GM12892 (cell line): ENCODE data around the gene EFHD2.

Experiments used
- DNase-seq: peaks from one replicate; pipeline ENCODE4 v3.0.0; 2011; ENCODE audit not compliant: insufficient read length
- FAIRE-seq: peaks from 2 replicates; lab custom pipeline; 2011; peaks lifted over from hg19 to GRCh38; lab: Jason Lieb, UNC
- POLR2A ChIP-seq: IDR thresholded peaks from 2 replicates; pipeline ENCODE4 v1.6.1; 2011; ENCODE audit warnings: low read depth, low read length, control low read depth
- POLR2AphosphoS5 ChIP-seq: IDR thresholded peaks from 2 replicates; pipeline ENCODE4 v1.6.1; 2011; ENCODE audit warnings: low read depth, low read length, control low read depth
- TAF1 ChIP-seq: IDR thresholded peaks from 2 replicates; pipeline ENCODE4 v1.6.1; 2011; ENCODE audit warnings: low read depth, mild to moderate bottlenecking, control low read depth, low read length, borderline replicate concordance

EFHD2 gene

DNA sequence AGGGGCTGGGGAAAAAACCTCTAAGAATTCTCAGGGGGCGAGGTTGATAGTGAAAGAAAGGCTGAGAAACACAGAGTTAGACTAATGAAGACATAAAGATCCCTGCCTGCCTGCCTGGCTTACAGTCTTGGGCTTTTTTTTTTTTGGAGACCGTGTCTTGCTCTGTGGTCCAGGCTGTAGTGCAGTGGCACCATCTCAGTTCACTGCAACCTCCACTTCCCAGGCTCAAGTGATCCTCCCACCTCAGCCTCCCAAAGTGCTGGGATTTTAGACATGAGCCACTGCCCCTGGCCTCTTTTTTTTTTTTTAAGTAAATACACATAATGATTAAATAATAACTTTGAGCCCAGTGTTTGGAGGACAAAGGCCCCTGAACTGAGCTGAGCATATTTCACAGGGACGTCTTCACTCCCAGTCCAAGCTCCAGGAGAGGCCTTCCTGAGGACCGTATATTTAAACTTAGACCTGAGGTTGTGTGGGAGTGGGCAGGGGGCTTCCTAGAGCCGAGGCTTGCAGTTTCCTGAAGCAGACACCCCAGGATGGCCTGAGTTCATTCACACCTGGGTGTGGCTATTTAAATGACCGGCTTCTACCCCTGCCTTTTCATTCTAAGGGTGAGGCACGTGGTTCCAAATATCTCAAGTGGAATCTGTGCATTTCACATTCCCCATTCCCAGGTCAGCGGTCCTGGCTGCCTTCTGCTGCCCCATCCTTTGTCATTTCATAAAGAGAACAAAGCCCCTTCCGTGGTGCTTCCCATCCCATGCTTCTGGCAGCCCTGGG, 16.0 kb upstream of the EFHD2 start:
- TF ChIP-seq POLR2A (no peak), TAF1 (no peak), POLR2AphosphoS5 (no peak)
- no peak for FAIRE-seq
- no peak for DNase-seq

- DNase-seq = no peak
- TF ChIP-seq POLR2A (no peak), POLR2AphosphoS5 (no peak), TAF1 (no peak)
- no peak for FAIRE-seq
These were observed 15.4 kb upstream of the EFHD2 start for GRCh38 chr1:15394258-15394690.

DNA sequence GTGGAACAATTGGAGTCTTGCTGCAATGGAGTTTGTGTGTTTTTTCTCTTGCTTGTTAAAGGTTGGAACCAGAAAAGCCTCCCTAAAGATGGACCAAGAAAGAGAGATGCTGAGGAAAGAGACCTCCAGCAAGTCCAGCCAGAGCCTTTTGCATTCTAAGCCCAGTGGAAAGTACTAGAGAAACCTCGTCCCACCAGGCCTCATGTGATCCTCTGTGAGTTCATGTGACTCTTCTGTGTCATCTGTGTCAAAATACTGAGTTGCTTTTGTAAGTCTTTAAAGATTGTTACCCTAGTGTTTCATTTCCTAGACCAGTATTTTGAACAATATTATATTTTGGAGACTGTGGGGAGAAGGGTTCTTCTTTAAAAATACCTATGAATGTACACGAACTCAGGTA, 12.5 kb upstream of the EFHD2 start:
- no peak for DNase-seq
- FAIRE-seq = no peak
- TF ChIP-seq POLR2A (no peak), TAF1 (no peak), POLR2AphosphoS5 (no peak)

DNA sequence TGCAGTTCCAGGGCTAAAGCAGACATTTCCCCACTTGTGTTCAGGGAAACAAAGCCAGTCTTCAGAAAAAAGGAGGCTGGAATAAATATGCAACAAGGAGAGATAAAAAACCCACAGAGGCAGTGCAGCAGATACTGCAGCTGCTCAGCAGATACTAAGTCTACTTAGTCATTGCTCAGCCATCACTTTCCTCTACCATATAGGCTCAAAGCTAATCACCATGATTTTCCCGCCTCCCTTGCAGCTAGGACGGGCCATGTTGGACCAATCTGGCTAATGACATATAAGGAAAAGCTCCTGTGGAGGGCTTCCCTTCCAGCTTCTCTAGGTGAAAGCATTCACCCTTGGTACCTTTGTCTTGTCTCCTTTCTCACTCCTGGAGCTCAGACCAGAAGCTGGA, 10.0 kb upstream of the EFHD2 start:
- FAIRE-seq = no peak
- no peak for TF ChIP-seq POLR2AphosphoS5
- no peak for TF ChIP-seq POLR2A
- no peak for TF ChIP-seq TAF1

DNA sequence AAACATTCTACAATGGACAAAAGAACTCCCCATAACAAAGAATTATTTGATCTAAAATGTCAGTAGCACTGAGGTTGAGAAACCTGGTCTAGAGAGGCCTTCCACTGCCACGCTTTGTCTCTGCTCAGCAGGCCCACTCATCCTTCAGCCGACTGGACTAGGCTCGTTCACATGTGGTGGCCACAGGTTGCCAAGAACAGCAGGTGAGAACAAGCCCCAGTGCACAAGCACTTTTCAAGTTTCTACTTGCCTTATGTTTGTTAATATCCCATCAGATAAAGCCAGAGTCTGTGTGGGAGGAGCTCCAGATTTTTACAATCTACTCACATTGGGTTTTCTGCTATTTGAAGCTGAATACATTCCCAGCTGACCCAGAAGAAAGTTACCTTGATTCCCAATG, 9.1 kb upstream of the EFHD2 start:
- no peak for DNase-seq
- no peak for FAIRE-seq
- TF ChIP-seq TAF1 = no peak
- TF ChIP-seq POLR2A = no peak
- TF ChIP-seq POLR2AphosphoS5 = no peak

More for the DNA sequence above, 10.0 kb upstream of the EFHD2 start:
- no peak for DNase-seq

GRCh38 chr1:15401391-15402055, 8.2 kb upstream of the EFHD2 start:
- DNase-seq (no peak), FAIRE-seq (no peak)
- TF ChIP-seq TAF1 (no peak), POLR2A (no peak), POLR2AphosphoS5 (no peak)

DNA sequence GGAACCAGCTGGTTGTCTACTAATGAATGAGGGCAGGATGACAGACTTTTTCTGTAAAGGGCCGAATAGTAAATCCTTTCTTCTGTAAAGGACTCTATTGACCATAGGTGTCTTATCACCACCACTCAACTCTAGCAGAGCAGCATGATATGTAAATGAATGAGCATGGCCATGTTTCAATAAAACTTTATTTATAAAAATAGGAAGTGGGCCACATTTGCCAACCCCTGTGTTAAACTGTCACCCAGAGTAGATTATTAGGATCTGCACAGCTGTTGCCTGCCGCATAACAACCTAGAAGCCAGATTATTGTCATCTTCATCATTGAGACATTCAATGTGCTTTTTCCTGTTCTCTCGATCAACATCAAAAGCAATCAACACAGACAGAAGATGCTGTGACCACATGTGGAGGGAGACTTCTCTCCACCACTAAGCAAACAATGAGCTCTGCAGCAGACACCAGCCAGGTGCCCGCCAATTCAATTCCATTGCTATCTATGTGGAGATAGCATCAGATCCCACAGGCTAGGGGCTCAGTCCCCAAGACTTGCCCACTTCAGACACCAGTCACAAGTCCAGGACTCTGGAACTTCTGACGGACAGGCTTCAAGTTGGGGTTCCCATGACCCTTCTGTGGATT, 6.8 kb upstream of the EFHD2 start:
- FAIRE-seq = peak; percentile 60
- no peak for DNase-seq
- TF ChIP-seq POLR2A = no peak
- TF ChIP-seq POLR2AphosphoS5 = no peak
- TF ChIP-seq TAF1 = no peak

- TF ChIP-seq TAF1 (no peak), POLR2A (no peak), POLR2AphosphoS5 (no peak)
- DNase-seq (no peak), FAIRE-seq (no peak)
These were observed 5.6 kb upstream of the EFHD2 start for GRCh38 chr1:15403962-15404580.

DNA sequence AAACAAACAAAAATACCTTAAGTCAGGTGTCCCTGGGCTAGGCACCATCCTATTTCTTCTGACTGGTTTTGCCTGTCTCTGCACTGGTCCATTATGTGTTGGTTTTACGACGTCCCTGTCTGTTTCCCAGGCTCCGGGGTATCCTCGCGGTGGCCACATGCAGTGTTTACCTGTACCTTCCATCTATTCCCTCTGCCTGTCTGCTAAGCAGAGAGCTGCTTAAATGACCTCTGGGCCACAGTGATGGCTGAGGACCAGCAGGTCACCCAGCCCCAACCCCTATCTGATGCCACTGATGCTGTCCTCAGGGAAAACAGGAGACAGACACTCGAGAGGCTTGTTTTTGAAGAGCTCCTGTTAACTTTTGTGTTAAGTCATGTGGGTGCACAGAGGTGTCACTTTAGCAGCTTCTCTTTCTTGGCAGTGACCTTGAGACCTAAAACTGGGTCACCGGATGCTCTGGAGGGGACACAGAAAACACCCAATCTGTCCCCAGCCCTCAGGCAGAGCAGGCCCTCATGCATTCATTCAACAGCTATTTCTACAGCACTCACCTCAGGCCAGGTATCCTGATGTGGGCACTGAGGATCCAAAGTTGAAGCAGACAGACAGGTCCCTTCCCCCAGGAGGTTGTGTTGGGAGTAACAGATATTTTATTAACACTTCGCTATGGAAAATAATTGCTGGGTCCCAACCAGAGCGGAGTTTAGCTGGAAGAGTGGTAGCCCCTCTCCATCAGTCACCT, 4.4 kb upstream of the EFHD2 start:
- no peak for DNase-seq
- no peak for TF ChIP-seq POLR2A
- TF ChIP-seq POLR2AphosphoS5 = no peak
- TF ChIP-seq TAF1 = no peak
- no peak for FAIRE-seq

- TF ChIP-seq POLR2A (no peak), TAF1 (no peak), POLR2AphosphoS5 (no peak)
- FAIRE-seq (no peak), DNase-seq (no peak)
These were observed 2.8 kb upstream of the EFHD2 start for GRCh38 chr1:15406614-15407559.

DNA sequence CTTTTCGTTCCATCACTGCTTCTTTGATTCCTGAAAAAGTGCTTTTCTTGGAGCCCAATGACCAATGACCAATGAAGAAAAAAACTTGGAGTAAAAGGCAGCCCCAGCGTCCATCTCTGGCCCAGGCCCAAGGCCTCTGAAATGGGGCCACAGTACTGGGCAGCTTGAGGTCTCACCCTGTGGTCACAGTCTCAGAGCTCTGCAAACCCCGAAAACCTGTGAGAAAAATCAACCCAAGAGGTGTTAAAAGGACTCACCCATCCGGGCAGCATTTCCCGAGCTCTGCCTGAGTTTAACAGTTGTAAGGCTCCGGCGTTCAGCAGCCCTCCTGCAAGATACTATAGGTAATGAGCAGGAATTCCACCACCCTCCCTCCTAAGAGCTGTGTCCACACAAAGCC, 2.1 kb upstream of the EFHD2 start:
- TF ChIP-seq POLR2AphosphoS5 (no peak), TAF1 (no peak), POLR2A (no peak)
- no peak for FAIRE-seq
- DNase-seq = no peak
